B cell (primary cell): ENCODE measurements around the gene KRTAP4-7.

Experiments used
- EZH2 ChIP-seq: IDR thresholded peaks from 2 replicates; pipeline ENCODE4 v1.6.1; 2012; ENCODE audit warnings: borderline replicate concordance, low read depth, mild to moderate bottlenecking, moderate library complexity, low read length; ENCODE audit not compliant: insufficient read depth, poor library complexity, severe bottlenecking
- TF ChIP-seq, protein P1 (sequence below): fragments of 200-600 bp; IDR thresholded peaks from one replicate; pipeline ENCODE4 v1.8.0; 2022; ENCODE audit warnings: antibody characterized with exemption, mild to moderate bottlenecking

DNA sequence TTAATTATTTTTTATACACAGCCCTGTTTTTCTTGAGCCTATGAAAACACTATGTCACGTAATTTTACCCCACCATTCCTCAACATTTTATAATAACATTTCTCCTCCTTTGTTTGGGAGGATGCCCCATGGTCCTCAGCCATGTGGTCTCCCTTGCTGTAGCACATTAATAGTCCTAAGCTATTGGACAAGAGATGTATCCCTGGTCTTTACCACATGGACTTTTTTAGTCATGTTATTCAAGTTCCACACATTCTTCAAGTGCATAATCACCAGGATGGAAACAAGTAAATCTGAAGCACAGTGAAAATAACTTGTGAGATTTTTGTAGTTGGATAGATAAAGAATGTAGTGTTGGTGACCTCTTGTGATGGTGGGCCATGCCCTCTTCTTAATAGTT lies 22.0 kb upstream of the KRTAP4-7 start:
- TF ChIP-seq, protein P1, sequence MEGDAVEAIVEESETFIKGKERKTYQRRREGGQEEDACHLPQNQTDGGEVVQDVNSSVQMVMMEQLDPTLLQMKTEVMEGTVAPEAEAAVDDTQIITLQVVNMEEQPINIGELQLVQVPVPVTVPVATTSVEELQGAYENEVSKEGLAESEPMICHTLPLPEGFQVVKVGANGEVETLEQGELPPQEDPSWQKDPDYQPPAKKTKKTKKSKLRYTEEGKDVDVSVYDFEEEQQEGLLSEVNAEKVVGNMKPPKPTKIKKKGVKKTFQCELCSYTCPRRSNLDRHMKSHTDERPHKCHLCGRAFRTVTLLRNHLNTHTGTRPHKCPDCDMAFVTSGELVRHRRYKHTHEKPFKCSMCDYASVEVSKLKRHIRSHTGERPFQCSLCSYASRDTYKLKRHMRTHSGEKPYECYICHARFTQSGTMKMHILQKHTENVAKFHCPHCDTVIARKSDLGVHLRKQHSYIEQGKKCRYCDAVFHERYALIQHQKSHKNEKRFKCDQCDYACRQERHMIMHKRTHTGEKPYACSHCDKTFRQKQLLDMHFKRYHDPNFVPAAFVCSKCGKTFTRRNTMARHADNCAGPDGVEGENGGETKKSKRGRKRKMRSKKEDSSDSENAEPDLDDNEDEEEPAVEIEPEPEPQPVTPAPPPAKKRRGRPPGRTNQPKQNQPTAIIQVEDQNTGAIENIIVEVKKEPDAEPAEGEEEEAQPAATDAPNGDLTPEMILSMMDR = no peak
- no peak for TF ChIP-seq EZH2
